HEK293 (cell line): ENCODE data around the gene CYB5D1.

Experiments
- KLF9 ChIP-seq: fragments of 450-650 bp; formaldehyde crosslinking; IDR thresholded peaks from 2 replicates; pipeline ENCODE4 v1.5.1; 2016; ENCODE audit warnings: missing biosample characterization, missing genetic modification characterization, low read depth
- MEIS1 ChIP-seq: sonication (generic); formaldehyde crosslinking; IDR thresholded peaks from 2 replicates; pipeline ENCODE4 v1.8.1; 2022; ENCODE audit warnings: missing genetic modification reagents, mild to moderate bottlenecking, borderline replicate concordance
- SCRT1 ChIP-seq: fragments of 450-650 bp; formaldehyde crosslinking; IDR thresholded peaks from 2 replicates; pipeline ENCODE4 v1.5.1; 2016; ENCODE audit warnings: missing biosample characterization, missing genetic modification characterization, borderline replicate concordance
- SETDB1 ChIP-seq: IDR thresholded peaks from one replicate; pipeline ENCODE4 v1.6.1; 2017; ENCODE audit warnings: mild to moderate bottlenecking, low read length, moderate library complexity, mixed read lengths; ENCODE audit not compliant: insufficient read length
- SP2 ChIP-seq: fragments of 450-650 bp; formaldehyde crosslinking; IDR thresholded peaks from 2 replicates; pipeline ENCODE4 v1.5.1; 2016; ENCODE audit warnings: missing biosample characterization, missing genetic modification characterization
- ZBTB20 ChIP-seq: fragments of 450-650 bp; formaldehyde crosslinking; IDR thresholded peaks from 2 replicates; pipeline ENCODE4 v1.5.1; 2016; ENCODE audit warnings: missing biosample characterization, missing genetic modification characterization
- ZBTB8A ChIP-seq: fragments of 450-650 bp; formaldehyde crosslinking; IDR thresholded peaks from 2 replicates; pipeline ENCODE4 v1.5.1; 2016; ENCODE audit warnings: missing biosample characterization, missing genetic modification characterization
- ZFHX2 ChIP-seq: fragments of 450-650 bp; formaldehyde crosslinking; conservative IDR thresholded peaks from 2 replicates; pipeline ENCODE4 v1.5.1; 2016; ENCODE audit warnings: missing biosample characterization, missing genetic modification characterization
- ZNF10 ChIP-seq: fragments of 450-650 bp; formaldehyde crosslinking; IDR thresholded peaks from 2 replicates; pipeline ENCODE4 v1.5.1; 2017; ENCODE audit warnings: missing biosample characterization, missing genetic modification characterization
- ZNF121 ChIP-seq: fragments of 450-650 bp; formaldehyde crosslinking; IDR thresholded peaks from 2 replicates; pipeline ENCODE4 v1.5.1; 2016; ENCODE audit warnings: missing biosample characterization, missing genetic modification characterization
- ZNF132 ChIP-seq: fragments of 450-650 bp; formaldehyde crosslinking; IDR thresholded peaks from 2 replicates; pipeline ENCODE4 v1.5.1; 2017; ENCODE audit warnings: missing biosample characterization, missing genetic modification characterization, borderline replicate concordance
- ZNF138 ChIP-seq: fragments of 450-650 bp; formaldehyde crosslinking; IDR thresholded peaks from 2 replicates; pipeline ENCODE4 v1.5.1; 2016; ENCODE audit warnings: missing biosample characterization, missing genetic modification characterization, borderline replicate concordance
- ZNF214 ChIP-seq: fragments of 450-650 bp; formaldehyde crosslinking; IDR thresholded peaks from 2 replicates; pipeline ENCODE4 v1.5.1; 2017; ENCODE audit warnings: missing biosample characterization, mild to moderate bottlenecking, missing genetic modification characterization, borderline replicate concordance
- ZNF221 ChIP-seq: fragments of 450-650 bp; formaldehyde crosslinking; IDR thresholded peaks from 2 replicates; pipeline ENCODE4 v1.5.1; 2017; ENCODE audit warnings: missing biosample characterization, missing genetic modification characterization, borderline replicate concordance
- ZNF223 ChIP-seq: fragments of 450-650 bp; formaldehyde crosslinking; IDR thresholded peaks from 2 replicates; pipeline ENCODE4 v1.5.1; 2016; ENCODE audit warnings: missing biosample characterization, missing genetic modification characterization
- ZNF239 ChIP-seq: fragments of 450-650 bp; formaldehyde crosslinking; IDR thresholded peaks from 2 replicates; pipeline ENCODE4 v1.5.1; 2016; ENCODE audit warnings: missing biosample characterization, missing genetic modification characterization
- ZNF324 ChIP-seq: fragments of 450-650 bp; formaldehyde crosslinking; IDR thresholded peaks from 2 replicates; pipeline ENCODE4 v1.5.1; 2016; ENCODE audit warnings: missing biosample characterization, missing genetic modification characterization
- ZNF366 ChIP-seq: fragments of 450-650 bp; formaldehyde crosslinking; conservative IDR thresholded peaks from 2 replicates; pipeline ENCODE4 v1.5.1; 2016; ENCODE audit warnings: missing biosample characterization, missing genetic modification characterization
- ZNF394 ChIP-seq: fragments of 450-650 bp; formaldehyde crosslinking; IDR thresholded peaks from 2 replicates; pipeline ENCODE4 v1.5.1; 2016; ENCODE audit warnings: missing biosample characterization, missing genetic modification characterization, mild to moderate bottlenecking, moderate library complexity, borderline replicate concordance
- ZNF426 ChIP-seq: fragments of 450-650 bp; formaldehyde crosslinking; IDR thresholded peaks from 2 replicates; pipeline ENCODE4 v1.5.1; 2017; ENCODE audit warnings: missing biosample characterization, missing genetic modification characterization, mild to moderate bottlenecking, inconsistent platforms, moderate library complexity
- ZNF624 ChIP-seq: fragments of 450-650 bp; formaldehyde crosslinking; IDR thresholded peaks from 2 replicates; pipeline ENCODE4 v1.5.1; 2017; ENCODE audit warnings: missing biosample characterization, missing genetic modification characterization
- ZNF776 ChIP-seq: fragments of 450-650 bp; formaldehyde crosslinking; IDR thresholded peaks from 2 replicates; pipeline ENCODE4 v1.5.0; 2017; ENCODE audit warnings: missing biosample characterization, missing genetic modification characterization, borderline replicate concordance
- ZNF830 ChIP-seq: fragments of 450-650 bp; IDR thresholded peaks from 2 replicates; pipeline ENCODE4 v1.5.0; 2018; ENCODE audit warnings: missing biosample characterization, missing genetic modification characterization, low read depth, mild to moderate bottlenecking, moderate library complexity
- TF ChIP-seq, protein P1 (sequence below): fragments of 450-650 bp; IDR thresholded peaks from 2 replicates; pipeline ENCODE4 v1.5.1; 2018; ENCODE audit warnings: missing biosample characterization, missing genetic modification characterization
- TF ChIP-seq, protein P2 (sequence below): fragments of 450-650 bp; formaldehyde crosslinking; IDR thresholded peaks from 2 replicates; pipeline ENCODE4 v1.5.1; 2017; ENCODE audit warnings: missing biosample characterization, missing genetic modification characterization
- TF ChIP-seq, protein P3 (sequence below): fragments of 450-650 bp; formaldehyde crosslinking; IDR thresholded peaks from 2 replicates; pipeline ENCODE4 v1.5.1; 2016; ENCODE audit warnings: missing biosample characterization, missing genetic modification characterization
- TF ChIP-seq, protein P4 (sequence below): fragments of 450-650 bp; formaldehyde crosslinking; IDR thresholded peaks from 2 replicates; pipeline ENCODE4 v1.5.1; 2017; ENCODE audit warnings: missing biosample characterization, missing genetic modification characterization
- TF ChIP-seq, protein P5 (sequence below): fragments of 450-650 bp; formaldehyde crosslinking; conservative IDR thresholded peaks from 2 replicates; pipeline ENCODE4 v1.5.1; 2016; ENCODE audit warnings: low read depth, missing biosample characterization, missing genetic modification characterization
- TF ChIP-seq, protein P6 (sequence below): sonication (generic); formaldehyde crosslinking; IDR thresholded peaks from 2 replicates; pipeline ENCODE4 v1.8.1; 2022; ENCODE audit warnings: mild to moderate bottlenecking, moderate library complexity, missing genetic modification reagents

CYB5D1 gene

DNA sequence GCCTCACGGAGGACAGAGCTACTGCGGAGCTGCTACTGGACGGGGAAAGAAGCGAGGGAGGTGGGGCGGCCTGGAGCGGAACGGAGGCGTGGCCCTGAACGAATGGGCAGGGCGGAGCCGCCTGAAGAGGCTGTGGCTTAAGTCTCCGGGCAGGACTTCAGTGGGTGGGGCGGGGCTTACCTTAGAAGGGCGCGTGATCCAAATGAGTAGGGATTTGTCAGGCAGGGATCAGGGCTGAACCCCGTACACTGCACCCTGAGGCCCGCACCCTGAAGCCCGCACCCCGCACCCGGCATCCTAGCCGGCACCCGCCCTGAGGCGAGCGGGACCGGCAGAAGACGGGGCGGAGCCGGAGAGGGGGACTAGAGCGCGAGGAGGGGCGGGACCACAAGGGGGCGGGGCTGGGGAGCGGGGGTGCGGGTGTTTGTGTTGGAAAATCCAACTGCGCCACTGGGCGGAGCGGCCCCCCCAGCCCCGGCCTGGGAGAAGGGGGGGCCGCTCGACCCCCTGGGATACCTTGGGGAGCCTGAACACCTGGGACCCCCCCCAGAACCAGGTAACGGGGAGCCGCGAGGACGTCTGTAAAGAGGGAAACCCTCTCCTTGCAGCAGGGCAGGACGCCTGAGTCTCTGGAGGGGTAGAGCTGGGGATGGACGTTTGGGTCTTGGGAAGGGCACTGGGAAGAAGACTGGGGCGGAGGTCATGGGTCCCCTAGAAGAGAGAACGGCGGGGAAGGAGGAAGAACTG is 23.8 kb upstream of the CYB5D1 start, which contains the start of gene KDM6B (continued):
- TF ChIP-seq SCRT1 (tag by site-specific recombination), result no peak
- TF ChIP-seq, protein P1, sequence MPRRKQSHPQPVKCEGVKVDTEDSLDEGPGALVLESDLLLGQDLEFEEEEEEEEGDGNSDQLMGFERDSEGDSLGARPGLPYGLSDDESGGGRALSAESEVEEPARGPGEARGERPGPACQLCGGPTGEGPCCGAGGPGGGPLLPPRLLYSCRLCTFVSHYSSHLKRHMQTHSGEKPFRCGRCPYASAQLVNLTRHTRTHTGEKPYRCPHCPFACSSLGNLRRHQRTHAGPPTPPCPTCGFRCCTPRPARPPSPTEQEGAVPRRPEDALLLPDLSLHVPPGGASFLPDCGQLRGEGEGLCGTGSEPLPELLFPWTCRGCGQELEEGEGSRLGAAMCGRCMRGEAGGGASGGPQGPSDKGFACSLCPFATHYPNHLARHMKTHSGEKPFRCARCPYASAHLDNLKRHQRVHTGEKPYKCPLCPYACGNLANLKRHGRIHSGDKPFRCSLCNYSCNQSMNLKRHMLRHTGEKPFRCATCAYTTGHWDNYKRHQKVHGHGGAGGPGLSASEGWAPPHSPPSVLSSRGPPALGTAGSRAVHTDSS (tag by site-specific recombination), result no peak
- TF ChIP-seq, protein P2, sequence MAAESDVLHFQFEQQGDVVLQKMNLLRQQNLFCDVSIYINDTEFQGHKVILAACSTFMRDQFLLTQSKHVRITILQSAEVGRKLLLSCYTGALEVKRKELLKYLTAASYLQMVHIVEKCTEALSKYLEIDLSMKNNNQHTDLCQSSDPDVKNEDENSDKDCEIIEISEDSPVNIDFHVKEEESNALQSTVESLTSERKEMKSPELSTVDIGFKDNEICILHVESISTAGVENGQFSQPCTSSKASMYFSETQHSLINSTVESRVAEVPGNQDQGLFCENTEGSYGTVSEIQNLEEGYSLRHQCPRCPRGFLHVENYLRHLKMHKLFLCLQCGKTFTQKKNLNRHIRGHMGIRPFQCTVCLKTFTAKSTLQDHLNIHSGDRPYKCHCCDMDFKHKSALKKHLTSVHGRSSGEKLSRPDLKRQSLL (tag by site-specific recombination), result 0 out of 2 replicates have a peak, but pooled peaks have one; percentile 12
- peak; percentile 28; the same call in 1 of the 2 replicates for TF ChIP-seq ZBTB8A (tag by site-specific recombination)
- TF ChIP-seq SP2 (tag by site-specific recombination), result peak; percentile 84
- 0 out of 2 replicates have a peak, but pooled peaks have one; percentile 30 for TF ChIP-seq ZNF366 (tag by site-specific recombination)
- no peak for TF ChIP-seq ZNF132 (tag by site-specific recombination)
- peak; percentile 94 for TF ChIP-seq KLF9 (tag by site-specific recombination)
- no peak for TF ChIP-seq ZNF776 (tag by site-specific recombination)
- no peak for TF ChIP-seq ZNF394 (tag by site-specific recombination)
- TF ChIP-seq ZNF138 (tag by site-specific recombination), result no peak
- no peak for TF ChIP-seq ZFHX2 (tag by site-specific recombination)
- peak; percentile 63; the same call in 1 of the 2 replicates for TF ChIP-seq ZBTB20 (tag by site-specific recombination)
- no peak for TF ChIP-seq SETDB1
- TF ChIP-seq, protein P3, sequence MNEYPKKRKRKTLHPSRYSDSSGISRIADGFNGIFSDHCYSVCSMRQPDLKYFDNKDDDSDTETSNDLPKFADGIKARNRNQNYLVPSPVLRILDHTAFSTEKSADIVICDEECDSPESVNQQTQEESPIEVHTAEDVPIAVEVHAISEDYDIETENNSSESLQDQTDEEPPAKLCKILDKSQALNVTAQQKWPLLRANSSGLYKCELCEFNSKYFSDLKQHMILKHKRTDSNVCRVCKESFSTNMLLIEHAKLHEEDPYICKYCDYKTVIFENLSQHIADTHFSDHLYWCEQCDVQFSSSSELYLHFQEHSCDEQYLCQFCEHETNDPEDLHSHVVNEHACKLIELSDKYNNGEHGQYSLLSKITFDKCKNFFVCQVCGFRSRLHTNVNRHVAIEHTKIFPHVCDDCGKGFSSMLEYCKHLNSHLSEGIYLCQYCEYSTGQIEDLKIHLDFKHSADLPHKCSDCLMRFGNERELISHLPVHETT (tag by site-specific recombination), result no peak
- TF ChIP-seq ZNF121 (tag by site-specific recombination), result no peak
- 0 out of 2 replicates have a peak, but pooled peaks have one; percentile 53 for TF ChIP-seq ZNF223
- no peak for TF ChIP-seq ZNF426 (tag by site-specific recombination)
- no peak for TF ChIP-seq ZNF10 (tag by site-specific recombination)
- TF ChIP-seq, protein P4, sequence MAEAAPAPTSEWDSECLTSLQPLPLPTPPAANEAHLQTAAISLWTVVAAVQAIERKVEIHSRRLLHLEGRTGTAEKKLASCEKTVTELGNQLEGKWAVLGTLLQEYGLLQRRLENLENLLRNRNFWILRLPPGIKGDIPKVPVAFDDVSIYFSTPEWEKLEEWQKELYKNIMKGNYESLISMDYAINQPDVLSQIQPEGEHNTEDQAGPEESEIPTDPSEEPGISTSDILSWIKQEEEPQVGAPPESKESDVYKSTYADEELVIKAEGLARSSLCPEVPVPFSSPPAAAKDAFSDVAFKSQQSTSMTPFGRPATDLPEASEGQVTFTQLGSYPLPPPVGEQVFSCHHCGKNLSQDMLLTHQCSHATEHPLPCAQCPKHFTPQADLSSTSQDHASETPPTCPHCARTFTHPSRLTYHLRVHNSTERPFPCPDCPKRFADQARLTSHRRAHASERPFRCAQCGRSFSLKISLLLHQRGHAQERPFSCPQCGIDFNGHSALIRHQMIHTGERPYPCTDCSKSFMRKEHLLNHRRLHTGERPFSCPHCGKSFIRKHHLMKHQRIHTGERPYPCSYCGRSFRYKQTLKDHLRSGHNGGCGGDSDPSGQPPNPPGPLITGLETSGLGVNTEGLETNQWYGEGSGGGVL (tag by site-specific recombination), result peak; percentile 46
- TF ChIP-seq MEIS1 (CRISPR knock-in tag), result no peak
- TF ChIP-seq, protein P5, sequence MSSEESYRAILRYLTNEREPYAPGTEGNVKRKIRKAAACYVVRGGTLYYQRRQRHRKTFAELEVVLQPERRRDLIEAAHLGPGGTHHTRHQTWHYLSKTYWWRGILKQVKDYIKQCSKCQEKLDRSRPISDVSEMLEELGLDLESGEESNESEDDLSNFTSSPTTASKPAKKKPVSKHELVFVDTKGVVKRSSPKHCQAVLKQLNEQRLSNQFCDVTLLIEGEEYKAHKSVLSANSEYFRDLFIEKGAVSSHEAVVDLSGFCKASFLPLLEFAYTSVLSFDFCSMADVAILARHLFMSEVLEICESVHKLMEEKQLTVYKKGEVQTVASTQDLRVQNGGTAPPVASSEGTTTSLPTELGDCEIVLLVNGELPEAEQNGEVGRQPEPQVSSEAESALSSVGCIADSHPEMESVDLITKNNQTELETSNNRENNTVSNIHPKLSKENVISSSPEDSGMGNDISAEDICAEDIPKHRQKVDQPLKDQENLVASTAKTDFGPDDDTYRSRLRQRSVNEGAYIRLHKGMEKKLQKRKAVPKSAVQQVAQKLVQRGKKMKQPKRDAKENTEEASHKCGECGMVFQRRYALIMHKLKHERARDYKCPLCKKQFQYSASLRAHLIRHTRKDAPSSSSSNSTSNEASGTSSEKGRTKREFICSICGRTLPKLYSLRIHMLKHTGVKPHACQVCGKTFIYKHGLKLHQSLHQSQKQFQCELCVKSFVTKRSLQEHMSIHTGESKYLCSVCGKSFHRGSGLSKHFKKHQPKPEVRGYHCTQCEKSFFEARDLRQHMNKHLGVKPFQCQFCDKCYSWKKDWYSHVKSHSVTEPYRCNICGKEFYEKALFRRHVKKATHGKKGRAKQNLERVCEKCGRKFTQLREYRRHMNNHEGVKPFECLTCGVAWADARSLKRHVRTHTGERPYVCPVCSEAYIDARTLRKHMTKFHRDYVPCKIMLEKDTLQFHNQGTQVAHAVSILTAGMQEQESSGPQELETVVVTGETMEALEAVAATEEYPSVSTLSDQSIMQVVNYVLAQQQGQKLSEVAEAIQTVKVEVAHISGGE (tag by site-specific recombination), result no peak
- no peak for TF ChIP-seq ZNF221
- no peak for TF ChIP-seq ZNF624 (tag by site-specific recombination)
- no peak for TF ChIP-seq ZNF830 (tag by site-specific recombination)
- TF ChIP-seq ZNF239 (tag by site-specific recombination), result no peak
- TF ChIP-seq ZNF324, result no peak
- TF ChIP-seq ZNF214, result no peak
- TF ChIP-seq, protein P6, sequence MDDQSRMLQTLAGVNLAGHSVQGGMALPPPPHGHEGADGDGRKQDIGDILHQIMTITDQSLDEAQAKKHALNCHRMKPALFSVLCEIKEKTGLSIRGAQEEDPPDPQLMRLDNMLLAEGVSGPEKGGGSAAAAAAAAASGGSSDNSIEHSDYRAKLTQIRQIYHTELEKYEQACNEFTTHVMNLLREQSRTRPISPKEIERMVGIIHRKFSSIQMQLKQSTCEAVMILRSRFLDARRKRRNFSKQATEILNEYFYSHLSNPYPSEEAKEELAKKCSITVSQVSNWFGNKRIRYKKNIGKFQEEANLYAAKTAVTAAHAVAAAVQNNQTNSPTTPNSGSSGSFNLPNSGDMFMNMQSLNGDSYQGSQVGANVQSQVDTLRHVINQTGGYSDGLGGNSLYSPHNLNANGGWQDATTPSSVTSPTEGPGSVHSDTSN (CRISPR knock-in tag), result 0 out of 2 replicates have a peak, but pooled peaks have one; percentile 30
